GM12878 (cell line): ENCODE results near the gene CDK11B. TPM values are rescaled to one million over a fixed set of nuclear protein-coding genes. Genes with fewer than 3 reads are reported as not detected.

Source experiments
- GATAD2B ChIP-seq: fragments of 450-650 bp; conservative IDR thresholded peaks from 2 replicates; pipeline ENCODE4 v1.6.1; 2017; ENCODE audit warnings: low read depth, mild to moderate bottlenecking, moderate library complexity
- IRF4 ChIP-seq: IDR thresholded peaks from 2 replicates; pipeline ENCODE4 v1.6.1; 2011; ENCODE audit warnings: low read depth, low read length
- SIX5 ChIP-seq: IDR thresholded peaks from 2 replicates; pipeline ENCODE4 v1.6.1; 2011; ENCODE audit warnings: mild to moderate bottlenecking, low read depth, low read length, moderate library complexity; ENCODE audit not compliant: severe bottlenecking
- polyA plus RNA-seq, 11 experiments: library from polyadenylated mRNA; depleted of rRNA in 4 of 11; unstranded in 6 of 11; stranded (reverse) in 5 of 11; fragments of >200 nt; fragmentation: Nextera tagmentation in 4 of 11; fragmentation: Illumina TruSeq in 1 of 11; extraction: Ambion mirVana in 4 of 11; extraction: Trizol in 1 of 11; gene quantifications; 1 replicate in 1 of 11; 2 replicates in 10 of 11; pipeline versions ENCODE4 v1.2.1 to v1.2.3, GENCODE V29; 2011 to 2016; ENCODE audit warnings: inconsistent platforms in 2 of 11, missing spikeins in 2 of 11, low read depth in 1 of 11
- total RNA-seq, 4 experiments: library from RNA; depleted of rRNA in 3 of 4; stranded (reverse); fragments of >200 nt in 3 of 4; fragmentation: Illumina TruSeq in 1 of 4; extraction: Trizol in 1 of 4; gene quantifications; 2 replicates each; pipeline versions ENCODE4 v1.2.1 to v1.2.3, GENCODE V29; 2013 to 2021
- TF ChIP-seq, protein P1 (sequence below): fragments of 450-650 bp; IDR thresholded peaks from 2 replicates; pipeline ENCODE4 v1.6.1; 2017; ENCODE audit warnings: antibody characterized with exemption, mild to moderate bottlenecking, moderate library complexity
- TF ChIP-seq, protein P2 (sequence below): IDR thresholded peaks from 2 replicates; pipeline ENCODE4 v1.6.1; 2011; ENCODE audit warnings: low read depth, mild to moderate bottlenecking, low read length, moderate library complexity, borderline replicate concordance; ENCODE audit errors: extremely low read depth
- TF ChIP-seq, protein P3 (sequence below): IDR thresholded peaks from 2 replicates; pipeline ENCODE4 v1.6.1; 2012; ENCODE audit warnings: low read depth, low read length, improper control_type of control experiment
- TF ChIP-seq, protein P4 (sequence below): IDR thresholded peaks from 2 replicates; pipeline ENCODE4 v1.6.1; 2012; ENCODE audit warnings: mild to moderate bottlenecking, low read depth, low read length

Gene CDK11B
- total and polyA plus RNA-seq, 10 of the 15 experiments (the other 5 are each of a cell fraction or from before 2014, with no cell fraction given) = 3.2 to 30.9 (median 18.0) TPM

- TF ChIP-seq, protein P1, sequence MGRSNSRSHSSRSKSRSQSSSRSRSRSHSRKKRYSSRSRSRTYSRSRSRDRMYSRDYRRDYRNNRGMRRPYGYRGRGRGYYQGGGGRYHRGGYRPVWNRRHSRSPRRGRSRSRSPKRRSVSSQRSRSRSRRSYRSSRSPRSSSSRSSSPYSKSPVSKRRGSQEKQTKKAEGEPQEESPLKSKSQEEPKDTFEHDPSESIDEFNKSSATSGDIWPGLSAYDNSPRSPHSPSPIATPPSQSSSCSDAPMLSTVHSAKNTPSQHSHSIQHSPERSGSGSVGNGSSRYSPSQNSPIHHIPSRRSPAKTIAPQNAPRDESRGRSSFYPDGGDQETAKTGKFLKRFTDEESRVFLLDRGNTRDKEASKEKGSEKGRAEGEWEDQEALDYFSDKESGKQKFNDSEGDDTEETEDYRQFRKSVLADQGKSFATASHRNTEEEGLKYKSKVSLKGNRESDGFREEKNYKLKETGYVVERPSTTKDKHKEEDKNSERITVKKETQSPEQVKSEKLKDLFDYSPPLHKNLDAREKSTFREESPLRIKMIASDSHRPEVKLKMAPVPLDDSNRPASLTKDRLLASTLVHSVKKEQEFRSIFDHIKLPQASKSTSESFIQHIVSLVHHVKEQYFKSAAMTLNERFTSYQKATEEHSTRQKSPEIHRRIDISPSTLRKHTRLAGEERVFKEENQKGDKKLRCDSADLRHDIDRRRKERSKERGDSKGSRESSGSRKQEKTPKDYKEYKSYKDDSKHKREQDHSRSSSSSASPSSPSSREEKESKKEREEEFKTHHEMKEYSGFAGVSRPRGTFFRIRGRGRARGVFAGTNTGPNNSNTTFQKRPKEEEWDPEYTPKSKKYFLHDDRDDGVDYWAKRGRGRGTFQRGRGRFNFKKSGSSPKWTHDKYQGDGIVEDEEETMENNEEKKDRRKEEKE = no peak
- TF ChIP-seq GATAD2B (no peak), SIX5 (no peak), IRF4 (no peak)
- TF ChIP-seq, protein P2, sequence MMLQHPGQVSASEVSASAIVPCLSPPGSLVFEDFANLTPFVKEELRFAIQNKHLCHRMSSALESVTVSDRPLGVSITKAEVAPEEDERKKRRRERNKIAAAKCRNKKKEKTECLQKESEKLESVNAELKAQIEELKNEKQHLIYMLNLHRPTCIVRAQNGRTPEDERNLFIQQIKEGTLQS = no peak
- TF ChIP-seq, protein P3, sequence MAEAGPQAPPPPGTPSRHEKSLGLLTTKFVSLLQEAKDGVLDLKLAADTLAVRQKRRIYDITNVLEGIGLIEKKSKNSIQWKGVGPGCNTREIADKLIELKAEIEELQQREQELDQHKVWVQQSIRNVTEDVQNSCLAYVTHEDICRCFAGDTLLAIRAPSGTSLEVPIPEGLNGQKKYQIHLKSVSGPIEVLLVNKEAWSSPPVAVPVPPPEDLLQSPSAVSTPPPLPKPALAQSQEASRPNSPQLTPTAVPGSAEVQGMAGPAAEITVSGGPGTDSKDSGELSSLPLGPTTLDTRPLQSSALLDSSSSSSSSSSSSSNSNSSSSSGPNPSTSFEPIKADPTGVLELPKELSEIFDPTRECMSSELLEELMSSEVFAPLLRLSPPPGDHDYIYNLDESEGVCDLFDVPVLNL = no peak
- TF ChIP-seq, protein P4, sequence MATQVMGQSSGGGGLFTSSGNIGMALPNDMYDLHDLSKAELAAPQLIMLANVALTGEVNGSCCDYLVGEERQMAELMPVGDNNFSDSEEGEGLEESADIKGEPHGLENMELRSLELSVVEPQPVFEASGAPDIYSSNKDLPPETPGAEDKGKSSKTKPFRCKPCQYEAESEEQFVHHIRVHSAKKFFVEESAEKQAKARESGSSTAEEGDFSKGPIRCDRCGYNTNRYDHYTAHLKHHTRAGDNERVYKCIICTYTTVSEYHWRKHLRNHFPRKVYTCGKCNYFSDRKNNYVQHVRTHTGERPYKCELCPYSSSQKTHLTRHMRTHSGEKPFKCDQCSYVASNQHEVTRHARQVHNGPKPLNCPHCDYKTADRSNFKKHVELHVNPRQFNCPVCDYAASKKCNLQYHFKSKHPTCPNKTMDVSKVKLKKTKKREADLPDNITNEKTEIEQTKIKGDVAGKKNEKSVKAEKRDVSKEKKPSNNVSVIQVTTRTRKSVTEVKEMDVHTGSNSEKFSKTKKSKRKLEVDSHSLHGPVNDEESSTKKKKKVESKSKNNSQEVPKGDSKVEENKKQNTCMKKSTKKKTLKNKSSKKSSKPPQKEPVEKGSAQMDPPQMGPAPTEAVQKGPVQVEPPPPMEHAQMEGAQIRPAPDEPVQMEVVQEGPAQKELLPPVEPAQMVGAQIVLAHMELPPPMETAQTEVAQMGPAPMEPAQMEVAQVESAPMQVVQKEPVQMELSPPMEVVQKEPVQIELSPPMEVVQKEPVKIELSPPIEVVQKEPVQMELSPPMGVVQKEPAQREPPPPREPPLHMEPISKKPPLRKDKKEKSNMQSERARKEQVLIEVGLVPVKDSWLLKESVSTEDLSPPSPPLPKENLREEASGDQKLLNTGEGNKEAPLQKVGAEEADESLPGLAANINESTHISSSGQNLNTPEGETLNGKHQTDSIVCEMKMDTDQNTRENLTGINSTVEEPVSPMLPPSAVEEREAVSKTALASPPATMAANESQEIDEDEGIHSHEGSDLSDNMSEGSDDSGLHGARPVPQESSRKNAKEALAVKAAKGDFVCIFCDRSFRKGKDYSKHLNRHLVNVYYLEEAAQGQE = no peak
These were observed 37.4 kb downstream of the CDK11B start (continued) for GRCh38 chr1:1621173-1622009.
